GM12872 (cell line): Measurements from ENCODE around the gene TTLL11.

Experiments
- TF ChIP-seq, protein P1 (sequence below): IDR thresholded peaks from 3 replicates; pipeline ENCODE4 v1.5.1; 2011; ENCODE audit warnings: low read depth, mild to moderate bottlenecking, low read length, moderate library complexity; ENCODE audit not compliant: insufficient read depth

TTLL11 gene

DNA sequence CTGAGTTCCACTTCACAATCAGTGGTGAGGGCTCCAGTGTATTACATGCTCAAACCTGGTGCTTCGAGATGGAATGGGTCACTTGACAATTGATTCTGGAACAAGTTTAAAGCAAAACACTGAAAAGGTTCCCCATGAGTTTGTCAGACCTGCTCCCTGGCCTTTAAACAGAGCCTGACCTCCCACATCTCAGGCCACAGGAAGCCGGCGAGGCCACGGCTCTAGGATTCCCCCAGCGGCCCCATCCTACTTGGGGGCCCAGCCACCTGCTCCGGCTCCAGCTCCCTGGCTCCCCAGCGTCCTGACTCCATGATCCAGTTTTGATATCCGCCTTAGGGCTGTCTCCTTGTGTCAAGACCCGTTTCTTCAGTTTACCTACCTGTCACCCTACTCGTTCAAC lies 62.0 kb downstream of the TTLL11 start:
- TF ChIP-seq, protein P1, sequence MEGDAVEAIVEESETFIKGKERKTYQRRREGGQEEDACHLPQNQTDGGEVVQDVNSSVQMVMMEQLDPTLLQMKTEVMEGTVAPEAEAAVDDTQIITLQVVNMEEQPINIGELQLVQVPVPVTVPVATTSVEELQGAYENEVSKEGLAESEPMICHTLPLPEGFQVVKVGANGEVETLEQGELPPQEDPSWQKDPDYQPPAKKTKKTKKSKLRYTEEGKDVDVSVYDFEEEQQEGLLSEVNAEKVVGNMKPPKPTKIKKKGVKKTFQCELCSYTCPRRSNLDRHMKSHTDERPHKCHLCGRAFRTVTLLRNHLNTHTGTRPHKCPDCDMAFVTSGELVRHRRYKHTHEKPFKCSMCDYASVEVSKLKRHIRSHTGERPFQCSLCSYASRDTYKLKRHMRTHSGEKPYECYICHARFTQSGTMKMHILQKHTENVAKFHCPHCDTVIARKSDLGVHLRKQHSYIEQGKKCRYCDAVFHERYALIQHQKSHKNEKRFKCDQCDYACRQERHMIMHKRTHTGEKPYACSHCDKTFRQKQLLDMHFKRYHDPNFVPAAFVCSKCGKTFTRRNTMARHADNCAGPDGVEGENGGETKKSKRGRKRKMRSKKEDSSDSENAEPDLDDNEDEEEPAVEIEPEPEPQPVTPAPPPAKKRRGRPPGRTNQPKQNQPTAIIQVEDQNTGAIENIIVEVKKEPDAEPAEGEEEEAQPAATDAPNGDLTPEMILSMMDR, result no peak

GRCh38 chr9:122030357-122030756 lies 62.8 kb downstream of the TTLL11 start:
- TF ChIP-seq, protein P1, result no peak

DNA sequence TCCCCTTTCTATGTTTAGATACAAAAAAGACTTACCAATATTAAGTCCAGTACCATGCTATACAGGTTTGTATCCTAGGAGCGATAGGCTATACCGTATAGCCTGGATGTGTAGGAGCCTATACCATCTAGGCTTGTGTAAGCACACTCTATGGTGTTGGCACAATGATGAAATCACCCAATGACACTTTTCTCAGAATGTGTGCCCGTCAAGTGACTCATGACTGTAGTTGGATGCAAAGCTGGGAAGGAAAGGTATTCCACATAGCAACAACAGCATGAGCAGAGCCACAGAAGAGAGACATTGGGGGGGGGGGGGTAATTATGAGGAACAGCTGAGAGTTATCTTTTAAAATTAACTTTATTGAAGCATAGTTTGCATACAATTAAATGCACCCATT lies 63.2 kb downstream of the TTLL11 start:
- TF ChIP-seq, protein P1, result no peak

DNA sequence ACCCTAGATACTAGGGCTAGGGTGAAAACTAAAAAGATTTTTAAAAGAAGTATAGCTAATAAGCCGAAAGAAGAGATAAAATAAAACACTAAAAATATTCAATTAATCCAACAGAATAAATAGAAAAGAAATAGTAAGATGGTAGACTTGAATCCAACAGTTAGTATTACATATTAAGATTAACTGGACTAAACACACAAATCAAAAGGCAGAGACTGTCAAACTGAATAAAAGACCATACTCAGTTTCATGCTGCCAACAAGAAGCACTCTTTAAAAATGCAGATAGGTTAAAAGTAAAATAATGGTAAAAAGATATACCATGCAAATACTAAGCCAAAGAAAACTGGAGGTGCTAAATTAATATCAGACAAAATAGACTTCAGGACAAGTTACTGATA lies 65.0 kb downstream of the TTLL11 start:
- TF ChIP-seq, protein P1, result no peak

GRCh38 chr9:122020398-122020797 lies 72.7 kb downstream of the TTLL11 start:
- TF ChIP-seq, protein P1, result no peak

- TF ChIP-seq, protein P1, result peak; percentile 23; the same call in 1 of the 3 replicates
Measured at GRCh38 chr9:122016744-122017143, 76.4 kb downstream of the TTLL11 start.

DNA sequence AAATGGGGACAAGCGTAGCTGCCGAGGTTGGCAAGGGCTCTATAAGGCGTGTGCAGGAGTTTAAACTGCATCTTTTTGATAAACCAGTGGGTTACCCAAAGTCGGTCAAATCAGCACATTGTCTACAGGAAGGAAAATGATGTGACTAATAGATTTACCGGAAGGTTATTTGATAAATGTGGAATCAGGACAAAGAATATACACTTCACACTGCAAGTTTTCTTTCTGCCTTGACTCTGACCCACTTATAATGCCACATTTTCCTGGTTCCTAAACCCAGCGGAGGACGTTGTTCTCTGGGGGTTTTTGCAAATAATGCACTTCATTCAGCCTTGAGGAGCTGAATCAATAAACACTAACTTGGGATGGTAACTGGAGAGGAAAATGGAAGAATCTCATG lies 76.8 kb downstream of the TTLL11 start:
- TF ChIP-seq, protein P1, result no peak
